ENCODE measurements around the gene TBK1. TPM values are rescaled to one million over a fixed set of nuclear protein-coding genes. Genes with fewer than 3 reads are reported as not detected.
A peak's percentile ranks its signal among the peaks of the same experiment; 100 is the strongest.

The TBK1 gene
- total and polyA plus RNA-seq, 9 of the 15 experiments (the other 6 are each of a cell fraction or from before 2014, with no cell fraction given): 20.4 to 42.0 (median 27.8) TPM

DNA sequence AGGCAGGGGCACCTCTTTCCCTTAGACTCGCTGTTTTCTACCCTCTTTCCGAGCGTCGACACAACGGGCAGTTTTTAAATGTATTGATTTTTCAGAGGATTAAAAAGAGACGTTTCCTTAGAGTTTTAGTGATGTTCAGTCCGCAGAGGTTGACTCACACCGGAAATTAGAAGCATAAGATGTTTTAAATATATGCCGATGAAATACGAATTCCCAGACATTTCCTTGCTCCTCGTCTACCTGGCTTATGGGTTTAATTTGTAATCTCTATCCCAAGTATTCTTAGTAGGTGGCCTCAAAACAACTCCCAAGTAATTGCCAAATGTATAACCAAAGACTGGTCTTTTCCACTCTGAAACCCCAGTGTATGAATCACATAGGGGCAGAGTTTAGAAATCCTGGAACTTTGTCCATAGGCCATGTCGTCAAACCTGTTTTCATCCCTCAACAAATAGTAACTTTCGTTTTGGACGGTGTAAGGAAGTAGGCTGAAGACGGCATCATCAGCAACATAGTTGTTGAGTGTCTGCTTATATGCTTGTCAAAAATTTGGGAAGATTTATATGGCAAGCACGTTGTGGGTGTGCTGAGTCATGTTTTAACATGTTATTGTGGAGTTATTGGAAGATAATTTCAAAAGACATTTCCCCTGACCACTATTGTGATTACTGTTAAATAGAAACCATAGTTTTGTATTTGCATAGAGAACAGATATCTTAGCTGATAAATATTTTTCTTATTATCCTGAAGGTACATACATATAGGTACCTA is 824 bp downstream of the TBK1 start (continued):
- peak; percentile 54; the same call in 1 of the 2 replicates for TF ChIP-seq TEAD4 (IDR thresholded peaks at IDR 0.05; ENCODE audit: low read length)
- no peak for TF ChIP-seq TEAD4 (CRISPR knock-in tag; IDR thresholded peaks at IDR 0.05; ENCODE audit: borderline replicate concordance)
- peak; percentile 88 for TF ChIP-seq NFE2L1 (tag; IDR thresholded peaks at IDR 0.05; ENCODE audit: borderline replicate concordance, low read depth)
- TF ChIP-seq GTF2E2 (tag; IDR thresholded peaks at IDR 0.05): no peak
- TF ChIP-seq SMARCC2 (IDR thresholded peaks at IDR 0.05; ENCODE audit: low read depth): peak; percentile 53; the same call in 1 of the 2 replicates
- no peak for TF ChIP-seq MED1 (CRISPR knock-in tag; IDR thresholded peaks at IDR 0.05; ENCODE audit: borderline replicate concordance)
- no peak for TF ChIP-seq ZNF354B (CRISPR knock-in tag; IDR thresholded peaks at IDR 0.05)
- TF ChIP-seq, protein P1, sequence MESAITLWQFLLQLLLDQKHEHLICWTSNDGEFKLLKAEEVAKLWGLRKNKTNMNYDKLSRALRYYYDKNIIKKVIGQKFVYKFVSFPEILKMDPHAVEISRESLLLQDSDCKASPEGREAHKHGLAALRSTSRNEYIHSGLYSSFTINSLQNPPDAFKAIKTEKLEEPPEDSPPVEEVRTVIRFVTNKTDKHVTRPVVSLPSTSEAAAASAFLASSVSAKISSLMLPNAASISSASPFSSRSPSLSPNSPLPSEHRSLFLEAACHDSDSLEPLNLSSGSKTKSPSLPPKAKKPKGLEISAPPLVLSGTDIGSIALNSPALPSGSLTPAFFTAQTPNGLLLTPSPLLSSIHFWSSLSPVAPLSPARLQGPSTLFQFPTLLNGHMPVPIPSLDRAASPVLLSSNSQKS (CRISPR knock-in tag; IDR thresholded peaks at IDR 0.05): no peak

DNA sequence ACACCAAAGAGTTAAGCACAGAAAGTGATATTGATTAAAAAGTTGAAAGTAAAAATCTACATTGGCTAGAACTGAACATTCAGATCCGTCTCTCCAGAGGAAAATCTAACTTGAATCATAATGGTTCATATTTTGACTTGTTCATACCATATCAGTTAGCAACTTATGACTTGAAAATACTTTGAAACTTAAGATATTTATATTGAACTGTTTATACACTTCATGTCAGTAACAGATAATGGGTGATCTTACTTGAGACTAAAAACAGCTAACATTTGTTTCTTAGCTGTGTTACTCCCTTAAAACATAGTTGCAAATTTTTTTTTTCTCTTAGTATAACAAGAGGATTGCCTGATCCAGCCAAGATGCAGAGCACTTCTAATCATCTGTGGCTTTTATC is 3.6 kb downstream of the TBK1 start:
- H3K27me3 ChIP-seq (ENCODE audit: control insufficient read depth in 2 of 2, insufficient read depth in 2 of 2, low read length in 2 of 2): no peaks in the 10 kb centered on the region
- H2AFZ ChIP-seq (ENCODE audit: low read depth, low read length): no peak overlapping the region
- H3K9me3 ChIP-seq (replicated peaks; ENCODE audit: control insufficient read depth, insufficient read depth, low read depth, low read length): no peaks in the 10 kb centered on the region
- ATAC-seq: no peak
- peaks cover 41% of the 10 kb centered on the region for H3K36me3 ChIP-seq (ENCODE audit: control insufficient read depth, insufficient read depth, low read length)
- ChIA-PET POLR2A (interaction anchor here (0.6 to 2.0 kb wide), 3 partner anchors 12 to 224 kb away, joined by 3 to 7 read pairs (median 3); no protein-coding TSS in a partner anchor), CTCF (ENCODE audit: low intra/inter-chr PET ratio) (no interaction called here)
- peak overlapping the region; percentile 77; the same call in 2 of the 3 replicates for H3K27ac ChIP-seq (ENCODE audit: extremely low read depth, low read depth, low read length)
- peaks cover 19 to 28% of the 10 kb centered on the region in 2 experiments for H3K4me1 ChIP-seq (replicated peaks in 1 of 2; ENCODE audit: control insufficient read depth in 2 of 2, insufficient read depth in 2 of 2, low read length in 2 of 2)
- H3K9me1 ChIP-seq (ENCODE audit: control insufficient read depth, insufficient read depth, low read length): no peaks in the 10 kb centered on the region
- peaks cover 96% of the 10 kb centered on the region for H3K79me2 ChIP-seq (ENCODE audit: control insufficient read depth, insufficient read depth, low read length)
- no peak for DNase-seq (ENCODE audit: extremely low read depth in 1 of 4, low spot score in 3 of 4)
- no peak for FAIRE-seq
- in situ Hi-C loops (cut with MboI): no loop called here
- no TSS peak for BruUV-seq (replicated peaks)
- peak overlapping the region; percentile 61; the same call in 1 of the 2 replicates for H3K4me2 ChIP-seq (ENCODE audit: insufficient read depth, low read length)
- intact Hi-C loops (cut with micrococcal nuclease): no loop called here
- TF ChIP-seq SMARCB1 (IDR thresholded peaks at IDR 0.05; ENCODE audit: insufficient read length, low read depth) (no peak), NONO (IDR thresholded peaks at IDR 0.05; ENCODE audit: low read depth in 2 of 2, low read length in 1 of 2) (no peak)
- TF ChIP-seq, protein P2, sequence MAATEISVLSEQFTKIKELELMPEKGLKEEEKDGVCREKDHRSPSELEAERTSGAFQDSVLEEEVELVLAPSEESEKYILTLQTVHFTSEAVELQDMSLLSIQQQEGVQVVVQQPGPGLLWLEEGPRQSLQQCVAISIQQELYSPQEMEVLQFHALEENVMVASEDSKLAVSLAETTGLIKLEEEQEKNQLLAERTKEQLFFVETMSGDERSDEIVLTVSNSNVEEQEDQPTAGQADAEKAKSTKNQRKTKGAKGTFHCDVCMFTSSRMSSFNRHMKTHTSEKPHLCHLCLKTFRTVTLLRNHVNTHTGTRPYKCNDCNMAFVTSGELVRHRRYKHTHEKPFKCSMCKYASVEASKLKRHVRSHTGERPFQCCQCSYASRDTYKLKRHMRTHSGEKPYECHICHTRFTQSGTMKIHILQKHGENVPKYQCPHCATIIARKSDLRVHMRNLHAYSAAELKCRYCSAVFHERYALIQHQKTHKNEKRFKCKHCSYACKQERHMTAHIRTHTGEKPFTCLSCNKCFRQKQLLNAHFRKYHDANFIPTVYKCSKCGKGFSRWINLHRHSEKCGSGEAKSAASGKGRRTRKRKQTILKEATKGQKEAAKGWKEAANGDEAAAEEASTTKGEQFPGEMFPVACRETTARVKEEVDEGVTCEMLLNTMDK (IDR thresholded peaks at IDR 0.05; ENCODE audit: borderline replicate concordance, insufficient read depth, low read depth, low read length, poor library complexity, severe bottlenecking): no peak
- TF ChIP-seq, protein P3, sequence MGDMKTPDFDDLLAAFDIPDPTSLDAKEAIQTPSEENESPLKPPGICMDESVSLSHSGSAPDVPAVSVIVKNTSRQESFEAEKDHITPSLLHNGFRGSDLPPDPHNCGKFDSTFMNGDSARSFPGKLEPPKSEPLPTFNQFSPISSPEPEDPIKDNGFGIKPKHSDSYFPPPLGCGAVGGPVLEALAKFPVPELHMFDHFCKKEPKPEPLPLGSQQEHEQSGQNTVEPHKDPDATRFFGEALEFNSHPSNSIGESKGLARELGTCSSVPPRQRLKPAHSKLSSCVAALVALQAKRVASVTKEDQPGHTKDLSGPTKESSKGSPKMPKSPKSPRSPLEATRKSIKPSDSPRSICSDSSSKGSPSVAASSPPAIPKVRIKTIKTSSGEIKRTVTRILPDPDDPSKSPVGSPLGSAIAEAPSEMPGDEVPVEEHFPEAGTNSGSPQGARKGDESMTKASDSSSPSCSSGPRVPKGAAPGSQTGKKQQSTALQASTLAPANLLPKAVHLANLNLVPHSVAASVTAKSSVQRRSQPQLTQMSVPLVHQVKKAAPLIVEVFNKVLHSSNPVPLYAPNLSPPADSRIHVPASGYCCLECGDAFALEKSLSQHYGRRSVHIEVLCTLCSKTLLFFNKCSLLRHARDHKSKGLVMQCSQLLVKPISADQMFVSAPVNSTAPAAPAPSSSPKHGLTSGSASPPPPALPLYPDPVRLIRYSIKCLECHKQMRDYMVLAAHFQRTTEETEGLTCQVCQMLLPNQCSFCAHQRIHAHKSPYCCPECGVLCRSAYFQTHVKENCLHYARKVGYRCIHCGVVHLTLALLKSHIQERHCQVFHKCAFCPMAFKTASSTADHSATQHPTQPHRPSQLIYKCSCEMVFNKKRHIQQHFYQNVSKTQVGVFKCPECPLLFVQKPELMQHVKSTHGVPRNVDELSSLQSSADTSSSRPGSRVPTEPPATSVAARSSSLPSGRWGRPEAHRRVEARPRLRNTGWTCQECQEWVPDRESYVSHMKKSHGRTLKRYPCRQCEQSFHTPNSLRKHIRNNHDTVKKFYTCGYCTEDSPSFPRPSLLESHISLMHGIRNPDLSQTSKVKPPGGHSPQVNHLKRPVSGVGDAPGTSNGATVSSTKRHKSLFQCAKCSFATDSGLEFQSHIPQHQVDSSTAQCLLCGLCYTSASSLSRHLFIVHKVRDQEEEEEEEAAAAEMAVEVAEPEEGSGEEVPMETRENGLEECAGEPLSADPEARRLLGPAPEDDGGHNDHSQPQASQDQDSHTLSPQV (IDR thresholded peaks at IDR 0.05): peak; percentile 23; the same call in 1 of the 2 replicates
- WGBS (ENCODE audit: insufficient coverage, low coverage, missing lambda C conversion rate): 22% methylated on average over 1 of the region's 1 CpG
- no peak overlapping the region for H3K4me3 ChIP-seq
- no peaks in the 10 kb centered on the region for H4K20me1 ChIP-seq (replicated peaks; ENCODE audit: control insufficient read depth, insufficient read depth, low read length)
- H3K9ac ChIP-seq (ENCODE audit: insufficient read depth in 1 of 2, low read depth in 2 of 2, low read length in 2 of 2): peak overlapping the region in 1 of 2 experiments; percentile 54; a peak in 2 of 4 replicates
